Measurements from ENCODE around the gene LEMD1.

GRCh38 chr1:205446828-205447227 lies 25.0 kb upstream of the LEMD1 start:
- TF ChIP-seq TAF1 (IDR thresholded peaks at IDR 0.05; ENCODE audit: borderline replicate concordance, insufficient read depth, low read length), result no peak
- no peak for TF ChIP-seq REST (IDR thresholded peaks at IDR 0.05; ENCODE audit: insufficient read depth in 1 of 2, low read depth in 2 of 2, low read length in 2 of 2)
- TF ChIP-seq POLR2AphosphoS5 (IDR thresholded peaks at IDR 0.05; ENCODE audit: low read depth, low read length), result no peak
- no peak for TF ChIP-seq FOXP2 (optimal IDR thresholded peaks at IDR 0.05; ENCODE audit: borderline replicate concordance, extremely low read depth, extremely low read length, insufficient read depth)
